Kidney epithelial cell (primary cell): ENCODE results near the gene NFX1. TPM values are rescaled to one million over a fixed set of nuclear protein-coding genes. Genes with fewer than 3 reads are reported as not detected.
"Not testable (repeated sequence)": the region's sequence is repeated elsewhere in the genome, so short reads cannot be mapped to it uniquely, and the experiment has no call there.

ENCODE experiments used
- DNase-seq: peaks from one replicate; pipeline ENCODE4 v3.0.0-alpha.2; 2010; ENCODE audit warnings: low read depth
- H3K27me3 ChIP-seq: 2 replicates; pipeline ENCODE4 v1.6.0; 2011; ENCODE audit warnings: low read length; ENCODE audit not compliant: control insufficient read depth, insufficient read depth
- H3K36me3 ChIP-seq: 2 replicates; pipeline ENCODE4 v1.5.1; 2011; ENCODE audit warnings: low read length; ENCODE audit not compliant: control insufficient read depth, insufficient read depth
- H3K4me3 ChIP-seq: 2 replicates; pipeline ENCODE4 v1.5.1; 2011; ENCODE audit warnings: low read depth, mild to moderate bottlenecking, control low read depth, low read length
- total RNA-seq: library from RNA; depleted of rRNA; stranded (reverse); fragments of >200 nt; gene quantifications from 2 replicates; pipeline ENCODE4 v1.2.3, GENCODE V29; 2015
- TF ChIP-seq, protein P1 (sequence below): IDR thresholded peaks from 2 replicates; pipeline ENCODE4 v1.5.1; 2011; ENCODE audit warnings: mild to moderate bottlenecking, moderate library complexity, low read length, control low read depth, inconsistent platforms; ENCODE audit not compliant: insufficient read depth, poor library complexity, severe bottlenecking

NFX1 gene
- total RNA-seq, 1 donor from 2014 or later, result 24.3 TPM

DNA sequence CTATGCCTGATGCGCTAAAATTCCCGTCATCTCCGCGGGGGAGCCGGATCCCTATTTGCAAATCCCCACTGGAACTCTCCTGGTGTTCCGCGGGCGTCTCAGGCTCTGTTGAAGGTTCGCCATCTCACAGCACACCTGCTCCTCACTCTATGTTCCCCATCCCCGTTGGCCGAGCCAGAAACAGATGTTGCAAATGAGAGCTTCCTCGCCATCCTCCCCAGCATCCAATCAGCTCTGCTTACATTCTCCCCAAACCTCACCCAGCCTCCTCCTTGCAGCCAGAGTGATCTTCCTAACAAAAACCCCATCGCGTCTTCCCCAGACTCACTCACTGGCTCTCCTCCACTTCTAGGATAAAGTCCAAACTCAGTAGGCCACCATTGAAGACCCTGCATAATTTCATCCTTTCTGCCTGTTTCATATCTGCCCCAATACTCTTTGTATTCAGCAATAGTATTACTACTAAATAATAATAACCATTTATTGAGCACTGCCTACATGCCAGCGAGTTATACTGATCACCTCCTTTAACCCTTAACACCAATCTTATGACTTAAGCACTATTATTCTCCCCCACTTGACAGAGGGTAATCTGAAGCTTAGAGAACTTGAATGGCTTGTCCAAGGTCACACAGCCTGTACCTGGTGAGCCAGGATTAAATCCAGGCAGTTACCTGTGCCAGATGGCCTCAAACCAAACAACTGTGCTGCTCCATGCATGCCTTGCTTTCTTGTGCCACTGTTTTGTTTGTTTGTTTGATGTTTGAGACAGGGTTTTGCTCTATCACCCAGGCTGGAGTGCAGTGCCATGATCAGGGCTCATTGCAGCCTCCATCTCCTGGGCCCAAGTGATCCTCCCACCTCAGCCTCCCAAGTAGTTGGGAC is 98.0 kb downstream of the NFX1 start:
- DNase-seq, result no peak
- Histone ChIP-seq H3K4me3 (no peak overlapping the region), H3K27me3 (no peaks in the 10 kb centered on the region), H3K36me3 (no peaks in the 10 kb centered on the region)
- TF ChIP-seq, protein P1, sequence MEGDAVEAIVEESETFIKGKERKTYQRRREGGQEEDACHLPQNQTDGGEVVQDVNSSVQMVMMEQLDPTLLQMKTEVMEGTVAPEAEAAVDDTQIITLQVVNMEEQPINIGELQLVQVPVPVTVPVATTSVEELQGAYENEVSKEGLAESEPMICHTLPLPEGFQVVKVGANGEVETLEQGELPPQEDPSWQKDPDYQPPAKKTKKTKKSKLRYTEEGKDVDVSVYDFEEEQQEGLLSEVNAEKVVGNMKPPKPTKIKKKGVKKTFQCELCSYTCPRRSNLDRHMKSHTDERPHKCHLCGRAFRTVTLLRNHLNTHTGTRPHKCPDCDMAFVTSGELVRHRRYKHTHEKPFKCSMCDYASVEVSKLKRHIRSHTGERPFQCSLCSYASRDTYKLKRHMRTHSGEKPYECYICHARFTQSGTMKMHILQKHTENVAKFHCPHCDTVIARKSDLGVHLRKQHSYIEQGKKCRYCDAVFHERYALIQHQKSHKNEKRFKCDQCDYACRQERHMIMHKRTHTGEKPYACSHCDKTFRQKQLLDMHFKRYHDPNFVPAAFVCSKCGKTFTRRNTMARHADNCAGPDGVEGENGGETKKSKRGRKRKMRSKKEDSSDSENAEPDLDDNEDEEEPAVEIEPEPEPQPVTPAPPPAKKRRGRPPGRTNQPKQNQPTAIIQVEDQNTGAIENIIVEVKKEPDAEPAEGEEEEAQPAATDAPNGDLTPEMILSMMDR, result no peak

DNA sequence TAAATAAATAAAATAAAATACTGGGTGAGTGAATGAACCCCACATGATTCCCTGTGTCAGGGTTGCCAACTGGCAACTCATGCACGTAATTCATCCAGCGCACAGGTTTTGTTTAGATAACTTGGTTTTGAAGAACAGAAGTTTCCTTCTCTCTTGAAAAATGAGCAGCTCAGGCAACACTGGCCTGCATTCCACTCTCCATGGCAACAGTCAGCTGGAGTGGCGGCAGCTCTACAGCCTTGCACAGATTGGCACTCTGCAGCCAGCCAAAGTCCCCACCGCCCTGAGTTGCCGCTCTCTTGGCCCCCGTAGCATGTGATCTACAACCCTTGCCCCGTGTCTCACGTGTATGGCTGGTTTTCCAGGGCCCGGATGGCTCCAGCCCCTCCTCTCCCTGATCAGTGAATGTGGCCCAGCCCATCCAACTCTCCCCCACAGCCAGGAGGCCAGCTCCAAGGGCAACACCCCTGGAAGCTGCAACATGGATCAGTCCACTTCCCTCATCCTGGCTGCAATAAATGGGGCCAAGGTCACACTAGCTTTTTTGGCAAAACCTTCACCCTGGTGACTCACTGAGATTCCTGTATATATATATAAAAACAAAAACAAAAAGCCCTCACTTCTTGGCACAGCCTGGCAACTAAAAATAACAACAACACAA is 100.9 kb downstream of the NFX1 start:
- H3K27me3 ChIP-seq, H3K4me3 ChIP-seq, H3K36me3 ChIP-seq: not testable (repeated sequence)
- peak; percentile 54 for DNase-seq

DNA sequence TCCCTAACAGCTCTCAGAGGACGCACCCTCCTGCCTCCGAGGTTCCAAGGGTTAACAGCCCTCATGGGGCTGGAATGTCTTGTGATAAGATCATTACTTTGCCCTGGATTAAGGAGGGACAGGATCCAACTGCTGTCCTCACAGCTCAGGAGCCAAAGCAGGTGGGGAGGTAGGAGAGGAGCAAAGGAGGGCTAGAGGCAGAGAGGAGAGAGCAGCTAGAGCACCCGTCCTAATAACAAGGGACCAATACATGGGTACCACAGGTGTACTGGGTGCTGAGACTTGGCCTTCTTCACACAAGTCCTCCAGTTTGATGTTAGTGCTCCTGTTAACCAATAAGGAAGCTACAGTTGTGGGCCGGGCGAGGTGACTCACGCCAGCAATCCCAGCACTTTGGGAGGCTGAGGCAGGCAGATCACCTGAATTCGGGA is 102.3 kb downstream of the NFX1 start:
- not testable (repeated sequence) for H3K36me3 ChIP-seq, H3K27me3 ChIP-seq, H3K4me3 ChIP-seq, DNase-seq

DNA sequence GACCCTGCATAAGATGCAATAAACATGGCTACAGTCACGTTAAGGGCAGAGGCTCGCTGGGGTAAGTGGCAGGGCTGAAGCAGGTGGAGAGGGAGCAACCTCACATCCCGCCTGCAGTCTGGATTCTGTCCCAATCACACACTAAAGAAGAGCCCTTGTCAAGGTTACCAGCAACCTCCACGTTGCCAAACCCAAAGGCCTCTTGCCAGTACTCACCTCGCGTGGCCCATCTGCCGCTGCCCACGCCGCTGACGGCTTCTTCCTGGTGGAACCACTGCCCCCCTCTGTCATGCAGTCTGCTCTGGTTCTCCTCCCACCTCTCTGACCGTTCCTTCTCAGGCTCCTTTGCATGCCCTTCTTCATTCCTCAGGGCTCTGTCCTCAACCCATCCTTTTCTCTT is 103.3 kb downstream of the NFX1 start:
- Histone ChIP-seq H3K27me3 (no peaks in the 10 kb centered on the region), H3K36me3 (no peaks in the 10 kb centered on the region), H3K4me3 (no peak overlapping the region)
- no peak for DNase-seq
- TF ChIP-seq, protein P1, result no peak

DNA sequence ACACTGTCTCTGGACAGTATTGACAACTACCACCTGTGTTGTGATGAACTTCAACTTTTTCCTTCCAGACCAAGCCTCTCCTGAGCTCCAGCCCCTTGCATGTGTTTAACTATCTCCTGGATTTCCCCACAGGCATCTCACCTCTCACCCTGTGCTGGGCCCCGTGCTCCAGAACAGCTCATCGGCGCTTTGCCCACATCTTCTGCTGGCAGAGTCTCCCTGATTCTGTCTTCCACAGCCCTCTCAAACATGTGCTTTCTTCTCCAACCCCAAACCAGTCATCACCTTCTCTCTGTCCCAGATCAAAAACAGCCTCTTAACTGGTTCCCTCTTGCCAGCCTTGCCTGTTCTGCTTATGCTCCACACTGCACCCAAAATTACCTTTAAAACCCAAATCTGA is 103.7 kb downstream of the NFX1 start:
- H3K4me3 ChIP-seq, H3K27me3 ChIP-seq, H3K36me3 ChIP-seq, DNase-seq: not testable (repeated sequence)

DNA sequence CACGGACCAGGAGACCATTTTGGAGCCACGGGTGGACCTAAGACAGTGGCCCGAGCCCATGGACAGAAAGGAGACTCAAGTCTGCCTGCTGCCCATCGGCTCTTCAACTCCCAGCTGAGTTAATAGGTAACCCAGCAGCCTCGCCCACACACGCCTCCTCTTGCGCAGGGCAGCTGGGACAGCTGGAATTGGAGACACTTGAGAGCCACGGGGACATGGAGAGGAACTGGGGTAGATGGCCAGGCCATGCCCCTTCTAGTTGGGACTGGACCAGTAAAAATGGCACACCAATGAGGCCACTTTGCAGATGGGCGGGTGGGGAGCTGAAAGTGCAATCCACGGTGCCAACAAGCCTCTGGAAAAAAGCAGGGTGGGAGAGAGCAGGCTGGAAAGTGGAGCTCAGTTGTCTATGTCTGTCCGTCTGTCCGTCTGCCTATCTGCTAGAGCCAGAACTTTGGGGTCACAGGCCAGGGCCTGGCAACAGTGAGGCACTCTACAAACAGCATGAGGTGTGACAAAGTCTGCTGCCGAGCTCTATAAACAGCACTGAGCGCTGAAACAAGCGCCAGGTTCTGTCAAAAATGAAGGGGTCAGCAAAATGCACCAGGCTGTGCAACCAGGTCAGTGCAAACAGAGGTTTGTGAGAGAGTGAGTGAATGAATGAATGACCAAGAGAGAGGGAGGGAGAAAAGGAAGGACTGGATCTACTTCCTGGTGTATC is 105.0 kb downstream of the NFX1 start:
- not testable (repeated sequence) for H3K36me3 ChIP-seq, H3K27me3 ChIP-seq, H3K4me3 ChIP-seq, DNase-seq

DNA sequence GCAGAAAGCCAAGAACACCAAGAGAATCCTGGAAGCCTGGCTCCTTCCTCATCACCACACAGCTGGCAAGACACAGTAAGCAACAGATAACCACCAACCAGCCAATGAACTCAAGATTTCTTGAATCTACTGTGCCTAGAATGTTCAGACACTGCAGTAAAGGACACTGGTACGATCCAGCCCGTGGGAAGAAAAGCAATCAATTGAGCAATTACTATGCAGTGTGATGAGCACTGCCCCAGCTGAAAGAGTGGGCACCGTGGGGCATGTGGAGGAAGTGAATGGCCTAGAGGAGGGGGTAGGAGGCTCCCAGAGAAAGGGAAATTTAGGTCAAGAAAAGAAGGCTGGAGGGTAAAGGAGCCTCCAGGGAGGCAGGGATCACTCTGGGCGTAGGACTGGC is 107.5 kb downstream of the NFX1 start:
- not testable (repeated sequence) for H3K36me3 ChIP-seq, H3K4me3 ChIP-seq, DNase-seq, H3K27me3 ChIP-seq

DNA sequence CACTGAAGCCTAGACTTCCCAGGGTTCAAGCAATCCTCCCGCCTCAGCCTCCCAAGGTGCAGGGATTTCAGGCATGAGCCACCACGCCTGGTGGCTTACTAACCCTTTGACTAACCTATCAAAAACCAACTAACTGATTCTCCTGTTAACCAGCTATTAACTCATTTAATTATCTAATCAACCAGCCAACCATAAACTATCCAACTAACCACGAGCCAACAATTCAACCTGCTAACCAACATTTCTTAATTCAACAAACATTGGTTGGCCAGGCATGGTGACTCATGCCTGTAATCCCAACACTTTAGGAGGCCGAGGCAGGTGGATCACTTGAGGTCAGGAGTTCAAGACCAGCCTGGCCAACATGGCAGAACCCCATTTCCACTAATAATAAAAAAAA is 108.7 kb downstream of the NFX1 start:
- H3K36me3 ChIP-seq, DNase-seq, H3K4me3 ChIP-seq, H3K27me3 ChIP-seq: not testable (repeated sequence)

DNA sequence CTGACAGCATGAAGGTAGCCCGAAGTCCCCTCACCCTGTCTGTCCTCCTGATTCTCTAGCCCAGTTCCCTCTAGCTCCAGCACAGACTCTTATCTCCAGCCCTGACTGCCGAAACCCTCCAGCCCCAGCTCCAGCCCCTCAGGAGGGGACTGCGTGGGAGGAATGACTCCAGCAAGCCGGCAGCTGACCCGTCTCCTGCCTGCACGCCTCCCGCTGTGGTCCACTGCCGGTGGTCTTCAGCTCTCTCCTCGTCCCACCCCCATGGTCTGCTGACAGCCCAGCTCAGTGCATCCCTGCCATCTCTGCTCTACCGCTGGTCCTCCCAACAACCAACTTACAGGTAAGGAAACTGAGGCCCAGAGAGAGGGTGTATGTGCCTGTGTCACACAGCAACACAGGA is 111.5 kb downstream of the NFX1 start:
- H3K36me3 ChIP-seq, DNase-seq, H3K4me3 ChIP-seq, H3K27me3 ChIP-seq: not testable (repeated sequence)

DNA sequence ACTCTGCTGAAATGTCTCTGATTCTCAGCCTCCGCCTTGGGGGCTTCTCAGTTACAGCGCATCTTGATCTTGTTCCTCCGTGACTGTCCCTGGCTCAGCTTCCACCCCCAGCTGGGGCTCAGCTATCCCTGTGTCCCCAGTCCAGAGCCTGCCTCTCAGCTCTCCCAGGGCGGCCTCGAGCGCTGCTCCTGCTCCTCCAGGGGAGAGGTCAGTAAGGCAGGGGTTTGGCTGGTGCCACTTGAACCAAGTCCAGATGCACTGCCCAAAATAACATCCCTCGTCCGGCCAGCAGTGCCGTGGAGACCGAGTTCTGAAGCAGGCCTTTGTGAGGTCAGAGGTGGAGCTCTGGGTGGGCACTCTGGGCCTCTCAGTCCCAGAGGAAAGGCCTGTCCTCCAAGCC is 112.1 kb downstream of the NFX1 start, which contains the start of gene AQP7:
Gene AQP7, minus strand, starts transcription at position 198 of the 400 bp plus-strand sequence. CDS start 1,306 bp downstream, outside the sequence.
- not testable (repeated sequence) for H3K36me3 ChIP-seq, H3K4me3 ChIP-seq, DNase-seq, H3K27me3 ChIP-seq
